Keratinocyte (primary cell): Measurements from ENCODE around the gene PRDX2. TPM values are rescaled to one million over a fixed set of nuclear protein-coding genes. Genes with fewer than 3 reads are reported as not detected.

Experiments used
- DNase-seq: peaks from one replicate; pipeline ENCODE4 v3.0.0-alpha.2; 2011; ENCODE audit warnings: low read depth, missing footprints, low spot score
- FAIRE-seq: peaks from 2 replicates; lab custom pipeline; 2011; peaks lifted over from hg19 to GRCh38; lab: Jason Lieb, UNC
- H2AFZ ChIP-seq: 2 replicates; pipeline ENCODE4 v1.6.0; 2012; ENCODE audit warnings: low read length, control low read depth, inconsistent platforms; ENCODE audit not compliant: control insufficient read depth
- H3K27ac ChIP-seq: 2 replicates; pipeline ENCODE4 v1.5.1; 2011; ENCODE audit warnings: low read length; ENCODE audit not compliant: control insufficient read depth, insufficient read depth
- H3K27me3 ChIP-seq: 3 replicates; pipeline ENCODE4 v1.6.0; 2011; ENCODE audit warnings: low read length; ENCODE audit not compliant: control insufficient read depth, insufficient read depth; ENCODE audit errors: extremely low read depth
- H3K36me3 ChIP-seq, 2 experiments: 2 replicates in 1 of 2; 3 replicates in 1 of 2; pipeline ENCODE4 v1.5.1; 2011; ENCODE audit warnings: low read length in 2 of 2, mild to moderate bottlenecking in 1 of 2; ENCODE audit not compliant: control insufficient read depth in 2 of 2, insufficient read depth in 2 of 2; ENCODE audit errors: extremely low read depth in 1 of 2
- H3K4me1 ChIP-seq: 3 replicates; pipeline ENCODE4 v1.5.1; 2011; ENCODE audit warnings: low read length; ENCODE audit not compliant: control insufficient read depth, insufficient read depth; ENCODE audit errors: extremely low read depth
- H3K4me2 ChIP-seq: 3 replicates; pipeline ENCODE4 v1.6.0; 2011; ENCODE audit warnings: low read depth, low read length; ENCODE audit not compliant: control insufficient read depth, insufficient read depth; ENCODE audit errors: extremely low read depth
- H3K4me3 ChIP-seq, 3 experiments: fragments of 200-600 bp in 1 of 3; sonication (generic) in 1 of 3; 2 replicates in 2 of 3; 3 replicates in 1 of 3; pipeline ENCODE4 v1.5.1; 2011 to 2016; ENCODE audit warnings: low read length in 3 of 3, mild to moderate bottlenecking in 3 of 3, control low read depth in 2 of 3, inconsistent platforms in 1 of 3, low read depth in 1 of 3, mixed read lengths in 1 of 3, mixed run types in 1 of 3, moderate library complexity in 1 of 3; ENCODE audit not compliant: control insufficient read depth in 2 of 3, insufficient read depth in 2 of 3; ENCODE audit errors: extremely low read depth in 1 of 3
- H3K79me2 ChIP-seq: 2 replicates; pipeline ENCODE4 v1.6.0; 2012; ENCODE audit warnings: low read length; ENCODE audit not compliant: control insufficient read depth, insufficient read depth
- H3K9ac ChIP-seq: 3 replicates; pipeline ENCODE4 v1.6.0; 2011; ENCODE audit warnings: low read length; ENCODE audit not compliant: control insufficient read depth, insufficient read depth; ENCODE audit errors: extremely low read depth
- H3K9me1 ChIP-seq: 3 replicates; pipeline ENCODE4 v1.6.0; 2011; ENCODE audit warnings: low read length; ENCODE audit not compliant: control insufficient read depth, insufficient read depth; ENCODE audit errors: extremely low read depth
- H3K9me3 ChIP-seq: 2 replicates; pipeline ENCODE4 v1.5.1; 2012; ENCODE audit warnings: low read depth, low read length; ENCODE audit not compliant: control insufficient read depth
- H4K20me1 ChIP-seq: 3 replicates; pipeline ENCODE4 v1.6.0; 2011; ENCODE audit warnings: low read length; ENCODE audit not compliant: control insufficient read depth, insufficient read depth; ENCODE audit errors: extremely low read depth
- EZH2 ChIP-seq: IDR thresholded peaks from one replicate; pipeline ENCODE4 v1.6.1; 2012; ENCODE audit warnings: inconsistent platforms, mild to moderate bottlenecking, low read length, moderate library complexity
- dilution Hi-C: fragments of 300-500 bp; cut with MboI; formaldehyde crosslinking; loops from one replicate; pipeline ENCODE4 v1.7.0; 2020; ENCODE audit warnings: low sequenced_read_pairs; ENCODE audit not compliant: extremely low pct_ligation_motif_present
- polyA plus RNA-seq, 5 experiments: library from polyadenylated mRNA; depleted of rRNA in 3 of 5; stranded (reverse) in 3 of 5; stranded (forward) in 1 of 5; unstranded in 1 of 5; fragments of >200 nt; gene quantifications; 1 replicate in 1 of 5; 2 replicates in 3 of 5; 3 replicates in 1 of 5; pipeline versions ENCODE4 v1.2.1 to v1.2.3, GENCODE V29; 2011 to 2012; ENCODE audit warnings: missing spikeins in 2 of 5, low read depth in 1 of 5, low replicate concordance in 1 of 5
- small RNA-seq, 3 experiments: library from RNA; depleted of rRNA; stranded (forward); fragments of <200 nt; gene quantifications; one replicate each; pipeline ENCODE3, GENCODE V24; 2012; ENCODE audit warnings: low read depth in 3 of 3, low replicate concordance in 1 of 3; ENCODE audit not compliant: insufficient read length in 3 of 3
- TF ChIP-seq, protein P1 (sequence below), 3 experiments: IDR thresholded peaks in 1 of 3; conservative IDR thresholded peaks in 1 of 3; optimal IDR thresholded peaks in 1 of 3; 2 replicates in 2 of 3; 3 replicates in 1 of 3; pipeline versions ENCODE3 to v1.5.1; 2011; ENCODE audit warnings: low read length in 3 of 3, mild to moderate bottlenecking in 3 of 3, moderate library complexity in 2 of 3, control low read depth in 1 of 3, inconsistent platforms in 1 of 3; ENCODE audit not compliant: insufficient read depth in 2 of 3; ENCODE audit errors: extremely low read depth in 1 of 3

PRDX2 gene
- polyA plus RNA-seq, 1 donor (not counting 4 experiments of a cell fraction or from before 2014, with no cell fraction given), result 154 TPM

- Histone ChIP-seq H3K79me2 (no peaks in the 10 kb centered on the region), H3K9me3 (no peaks in the 10 kb centered on the region), H3K9ac (peak overlapping the region; percentile 1), H4K20me1 (no peaks in the 10 kb centered on the region), H2AFZ (no peak overlapping the region), H3K9me1 (no peaks in the 10 kb centered on the region), H3K27ac (no peak overlapping the region), H3K27me3 (peaks cover 24% of the 10 kb centered on the region), H3K4me2 (peak overlapping the region; percentile 87), H3K4me3 (peak overlapping the region in 1 of 3 experiments; percentile 45), H3K36me3 (peaks cover 9 to 18% of the 10 kb centered on the region in 2 experiments), H3K4me1 (peaks cover 21% of the 10 kb centered on the region)
- TF ChIP-seq EZH2, result no peak
- TF ChIP-seq, protein P1, sequence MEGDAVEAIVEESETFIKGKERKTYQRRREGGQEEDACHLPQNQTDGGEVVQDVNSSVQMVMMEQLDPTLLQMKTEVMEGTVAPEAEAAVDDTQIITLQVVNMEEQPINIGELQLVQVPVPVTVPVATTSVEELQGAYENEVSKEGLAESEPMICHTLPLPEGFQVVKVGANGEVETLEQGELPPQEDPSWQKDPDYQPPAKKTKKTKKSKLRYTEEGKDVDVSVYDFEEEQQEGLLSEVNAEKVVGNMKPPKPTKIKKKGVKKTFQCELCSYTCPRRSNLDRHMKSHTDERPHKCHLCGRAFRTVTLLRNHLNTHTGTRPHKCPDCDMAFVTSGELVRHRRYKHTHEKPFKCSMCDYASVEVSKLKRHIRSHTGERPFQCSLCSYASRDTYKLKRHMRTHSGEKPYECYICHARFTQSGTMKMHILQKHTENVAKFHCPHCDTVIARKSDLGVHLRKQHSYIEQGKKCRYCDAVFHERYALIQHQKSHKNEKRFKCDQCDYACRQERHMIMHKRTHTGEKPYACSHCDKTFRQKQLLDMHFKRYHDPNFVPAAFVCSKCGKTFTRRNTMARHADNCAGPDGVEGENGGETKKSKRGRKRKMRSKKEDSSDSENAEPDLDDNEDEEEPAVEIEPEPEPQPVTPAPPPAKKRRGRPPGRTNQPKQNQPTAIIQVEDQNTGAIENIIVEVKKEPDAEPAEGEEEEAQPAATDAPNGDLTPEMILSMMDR (optimal IDR thresholded peaks at IDR 0.05 in 1 of 3, IDR thresholded peaks at IDR 0.05 in 1 of 3, conservative IDR thresholded peaks at IDR 0.05 in 1 of 3; ENCODE audit: extremely low read depth in 1 of 3, insufficient read depth in 2 of 3, low read length in 3 of 3), result no peak
- FAIRE-seq (peak; percentile 63), DNase-seq (no peak)
- dilution Hi-C loops, result no loop called here
Measured at GRCh38 chr19:12749938-12750521, 51.6 kb downstream of the PRDX2 start.

DNA sequence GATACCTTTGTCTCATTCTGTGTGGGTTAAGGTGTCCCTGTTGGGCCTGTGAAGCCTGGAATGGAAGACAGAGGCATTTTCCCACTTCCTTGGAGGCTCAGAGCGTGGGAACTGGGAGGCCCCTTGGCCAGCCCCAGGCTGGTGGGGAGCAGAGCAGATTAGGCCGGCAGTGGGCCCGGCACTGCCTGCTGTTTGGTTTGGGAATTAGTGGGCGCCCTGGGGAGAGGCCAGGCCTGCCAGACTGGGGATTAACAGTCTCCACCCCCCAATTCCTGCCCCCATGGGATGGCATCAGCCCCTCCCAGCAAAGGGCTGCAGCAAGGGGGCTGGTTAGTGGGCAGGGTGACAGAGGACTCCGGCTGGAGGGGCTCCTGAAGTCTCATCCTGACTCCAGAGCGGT, 53.1 kb downstream of the PRDX2 start:
- Histone ChIP-seq H3K27ac (no peak overlapping the region), H3K9me3 (no peaks in the 10 kb centered on the region), H3K4me2 (no peak overlapping the region), H3K4me3 (no peak overlapping the region), H4K20me1 (no peaks in the 10 kb centered on the region), H3K9me1 (no peaks in the 10 kb centered on the region), H3K9ac (no peak overlapping the region), H2AFZ (no peak overlapping the region), H3K79me2 (no peaks in the 10 kb centered on the region), H3K36me3 (peaks cover 11 to 21% of the 10 kb centered on the region in 2 experiments), H3K4me1 (peaks cover 21% of the 10 kb centered on the region), H3K27me3 (peaks cover 24% of the 10 kb centered on the region)
- TF ChIP-seq EZH2, result no peak
- TF ChIP-seq, protein P1 (optimal IDR thresholded peaks at IDR 0.05 in 1 of 3, IDR thresholded peaks at IDR 0.05 in 1 of 3, conservative IDR thresholded peaks at IDR 0.05 in 1 of 3; ENCODE audit: extremely low read depth in 1 of 3, insufficient read depth in 2 of 3, low read length in 3 of 3), result no peak
- FAIRE-seq, result no peak
- no peak for DNase-seq
- dilution Hi-C loops, result no loop called here

Small RNA genes lying within 50 kb of the gene (small RNA-seq; reads per million reads assigned to genes)
- gene MIR5684, result 0 to 0.07 (median 0) reads per million in 3 experiments

Other genes with a start within 250 kb of the PRDX2 start
- gene ZNF490, start 191.0 kb downstream of the PRDX2 start, polyA plus RNA-seq, result 2.7 to 3.2 TPM (median 3.2 TPM) in 3 replicates
- 8.1 to 11.5 TPM (median 10.3 TPM) in 3 replicates for gene ZNF791, start 190.9 kb downstream of the PRDX2 start, polyA plus RNA-seq
- 17.0 to 30.1 TPM (median 21.1 TPM) in 3 replicates for gene MAN2B1, start 135.1 kb downstream of the PRDX2 start, polyA plus RNA-seq
- gene WDR83, start 135.0 kb downstream of the PRDX2 start, polyA plus RNA-seq, result 3.8 to 5.6 TPM (median 5.0 TPM) in 3 replicates
- gene DHPS, start 119.9 kb downstream of the PRDX2 start, polyA plus RNA-seq, result 36.5 to 45.0 TPM (median 37.2 TPM) in 3 replicates
- gene GNG14, start 113.8 kb downstream of the PRDX2 start, polyA plus RNA-seq, result not detected in 3 replicates
- 5.6 to 11.2 TPM (median 8.1 TPM) in 3 replicates for gene FBXW9, start 105.2 kb downstream of the PRDX2 start, polyA plus RNA-seq
- gene TNPO2, start 77.9 kb downstream of the PRDX2 start, polyA plus RNA-seq, result 75.3 to 115 TPM (median 105 TPM) in 3 replicates
- 148 to 170 TPM (median 153 TPM) in 3 replicates for gene TRIR, start 67.1 kb downstream of the PRDX2 start, polyA plus RNA-seq
- gene GET3, start 64.3 kb downstream of the PRDX2 start, polyA plus RNA-seq, result 104 to 173 TPM (median 138 TPM) in 3 replicates
- 0.03 TPM in 1 of 3 replicates, not detected in the others for gene BEST2, start 50.0 kb downstream of the PRDX2 start, polyA plus RNA-seq
- gene HOOK2, start 26.2 kb downstream of the PRDX2 start, polyA plus RNA-seq, result 19.0 to 27.4 TPM (median 21.9 TPM) in 3 replicates
- gene JUNB, start 10.3 kb downstream of the PRDX2 start, polyA plus RNA-seq, result 34.9 to 85.1 TPM (median 40.8 TPM) in 3 replicates
- gene THSD8, start 269 bp upstream of the PRDX2 start, polyA plus RNA-seq, result 0.41 to 6.6 TPM (median 2.9 TPM) in 3 replicates
- gene RNASEH2A, start 4.8 kb upstream of the PRDX2 start, polyA plus RNA-seq, result 12.7 to 32.5 TPM (median 19.7 TPM) in 3 replicates
- not detected in 3 replicates for gene RTBDN, start 32.8 kb upstream of the PRDX2 start, polyA plus RNA-seq
- 0.09 to 0.13 TPM (median 0.11 TPM) in 3 replicates for gene MAST1, start 36.7 kb upstream of the PRDX2 start, polyA plus RNA-seq
- 23.5 to 38.3 TPM (median 27.2 TPM) in 3 replicates for gene DNASE2, start 79.6 kb upstream of the PRDX2 start, polyA plus RNA-seq
- gene KLF1, start 85.4 kb upstream of the PRDX2 start, polyA plus RNA-seq, result not detected in 3 replicates
- 9.9 to 16.8 TPM (median 11.5 TPM) in 3 replicates for gene GCDH, start 89.4 kb upstream of the PRDX2 start, polyA plus RNA-seq
- gene SYCE2, start 117.5 kb upstream of the PRDX2 start, polyA plus RNA-seq, result 0.07 to 0.10 TPM in 2 of 3 replicates, not detected in the other
- gene FARSA, start 131.9 kb upstream of the PRDX2 start, polyA plus RNA-seq, result 29.9 to 68.7 TPM (median 30.9 TPM) in 3 replicates
- gene CALR, start 136.8 kb upstream of the PRDX2 start, polyA plus RNA-seq, result 785 to 1,497 TPM (median 899 TPM) in 3 replicates
- 20.3 to 63.3 TPM (median 23.7 TPM) in 3 replicates for gene RAD23A, start 144.1 kb upstream of the PRDX2 start, polyA plus RNA-seq
- gene GADD45GIP1, start 155.4 kb upstream of the PRDX2 start, polyA plus RNA-seq, result 27.8 to 38.4 TPM (median 35.5 TPM) in 3 replicates
- gene DAND5, start 167.8 kb upstream of the PRDX2 start, polyA plus RNA-seq, result 0.09 TPM in 1 of 3 replicates, not detected in the others
- gene NFIX, start 193.7 kb upstream of the PRDX2 start, polyA plus RNA-seq, result 3.1 to 21.4 TPM (median 5.2 TPM) in 3 replicates